ENCODE data around the gene REEP1. TPM values are rescaled to one million over a fixed set of nuclear protein-coding genes. Genes with fewer than 3 reads are reported as not detected.

REEP1 gene
- total RNA-seq, 1 experiment from 2014 or later: 5.3 TPM

DNA sequence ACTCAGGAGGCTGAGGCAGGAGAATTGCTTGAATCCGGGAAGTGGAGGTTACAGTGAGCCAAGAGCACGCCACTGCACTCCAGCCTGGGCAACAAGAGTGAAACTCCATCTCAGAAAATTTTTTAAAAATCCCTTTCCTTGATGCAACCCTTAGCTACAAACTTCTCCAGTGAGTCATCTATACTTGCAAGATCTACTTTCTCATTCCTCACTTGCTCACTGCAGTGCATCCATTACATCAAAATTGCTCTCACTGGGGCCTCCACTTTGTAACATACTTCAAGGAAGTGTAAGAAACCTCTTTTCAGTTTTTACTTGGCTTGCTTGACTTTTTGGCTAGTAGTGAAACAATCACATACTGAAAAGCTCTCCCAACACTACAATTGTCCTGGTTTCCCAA lies 65.3 kb downstream of the REEP1 start:
- CTCF ChIA-PET: no interaction called here
- H3K27me3 Mint-ChIP-seq (ENCODE audit: unreplicated experiment): no peaks in the 10 kb centered on the region

DNA sequence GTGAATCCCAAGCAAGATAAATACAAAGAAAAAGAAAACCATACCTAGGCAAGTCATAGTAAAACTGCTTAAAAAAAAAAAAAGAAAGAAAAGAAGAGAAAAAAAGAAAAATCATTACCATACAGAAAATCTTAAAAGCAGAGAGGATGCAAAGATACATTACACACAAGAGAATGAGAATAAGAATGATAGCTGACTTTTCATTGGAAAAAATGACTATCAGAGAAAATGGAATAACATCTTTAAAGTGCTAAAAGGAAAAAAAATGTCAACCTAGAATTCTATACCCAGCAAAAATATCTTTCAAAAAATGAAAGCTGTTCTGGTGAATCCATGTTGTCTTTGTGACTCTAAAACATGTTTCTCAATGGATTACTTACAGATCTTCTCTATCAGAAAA lies 66.2 kb downstream of the REEP1 start:
- no peak for DNase-seq
- H3K27me3 Mint-ChIP-seq (ENCODE audit: unreplicated experiment): no peaks in the 10 kb centered on the region
- peaks cover 22% of the 10 kb centered on the region for H3K4me1 Mint-ChIP-seq (ENCODE audit: low read depth, unreplicated experiment)
- TF ChIP-seq, protein P1, sequence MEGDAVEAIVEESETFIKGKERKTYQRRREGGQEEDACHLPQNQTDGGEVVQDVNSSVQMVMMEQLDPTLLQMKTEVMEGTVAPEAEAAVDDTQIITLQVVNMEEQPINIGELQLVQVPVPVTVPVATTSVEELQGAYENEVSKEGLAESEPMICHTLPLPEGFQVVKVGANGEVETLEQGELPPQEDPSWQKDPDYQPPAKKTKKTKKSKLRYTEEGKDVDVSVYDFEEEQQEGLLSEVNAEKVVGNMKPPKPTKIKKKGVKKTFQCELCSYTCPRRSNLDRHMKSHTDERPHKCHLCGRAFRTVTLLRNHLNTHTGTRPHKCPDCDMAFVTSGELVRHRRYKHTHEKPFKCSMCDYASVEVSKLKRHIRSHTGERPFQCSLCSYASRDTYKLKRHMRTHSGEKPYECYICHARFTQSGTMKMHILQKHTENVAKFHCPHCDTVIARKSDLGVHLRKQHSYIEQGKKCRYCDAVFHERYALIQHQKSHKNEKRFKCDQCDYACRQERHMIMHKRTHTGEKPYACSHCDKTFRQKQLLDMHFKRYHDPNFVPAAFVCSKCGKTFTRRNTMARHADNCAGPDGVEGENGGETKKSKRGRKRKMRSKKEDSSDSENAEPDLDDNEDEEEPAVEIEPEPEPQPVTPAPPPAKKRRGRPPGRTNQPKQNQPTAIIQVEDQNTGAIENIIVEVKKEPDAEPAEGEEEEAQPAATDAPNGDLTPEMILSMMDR (IDR thresholded peaks at IDR 0.05; ENCODE audit: unreplicated experiment): no peak
- BruUV-seq (replicated peaks): no TSS peak
- peaks cover 11% of the 10 kb centered on the region for H3K9me3 Mint-ChIP-seq (ENCODE audit: low read depth, unreplicated experiment)
- CTCF ChIA-PET: no interaction called here
- H3K4me3 Mint-ChIP-seq (ENCODE audit: low read depth, unreplicated experiment): no peak overlapping the region
- no peak overlapping the region for H3K27ac Mint-ChIP-seq (ENCODE audit: unreplicated experiment)
- intact Hi-C loops (cut with micrococcal nuclease; ENCODE audit: unreplicated experiment): no loop called here
- no peaks in the 10 kb centered on the region for H3K36me3 Mint-ChIP-seq (ENCODE audit: insufficient read depth, unreplicated experiment)

More for the DNA sequence above, 65.3 kb downstream of the REEP1 start:
- Mint-ChIP-seq H3K27ac (ENCODE audit: unreplicated experiment) (no peak overlapping the region), H3K4me3 (ENCODE audit: low read depth, unreplicated experiment) (no peak overlapping the region), H3K4me1 (ENCODE audit: low read depth, unreplicated experiment) (peaks cover 22% of the 10 kb centered on the region), H3K36me3 (ENCODE audit: insufficient read depth, unreplicated experiment) (no peaks in the 10 kb centered on the region), H3K9me3 (ENCODE audit: low read depth, unreplicated experiment) (peaks cover 11% of the 10 kb centered on the region)
- DNase-seq: no peak
- BruUV-seq (replicated peaks): no TSS peak
- TF ChIP-seq, protein P1 (IDR thresholded peaks at IDR 0.05; ENCODE audit: unreplicated experiment): no peak
- intact Hi-C loops (cut with micrococcal nuclease; ENCODE audit: unreplicated experiment): no loop called here

DNA sequence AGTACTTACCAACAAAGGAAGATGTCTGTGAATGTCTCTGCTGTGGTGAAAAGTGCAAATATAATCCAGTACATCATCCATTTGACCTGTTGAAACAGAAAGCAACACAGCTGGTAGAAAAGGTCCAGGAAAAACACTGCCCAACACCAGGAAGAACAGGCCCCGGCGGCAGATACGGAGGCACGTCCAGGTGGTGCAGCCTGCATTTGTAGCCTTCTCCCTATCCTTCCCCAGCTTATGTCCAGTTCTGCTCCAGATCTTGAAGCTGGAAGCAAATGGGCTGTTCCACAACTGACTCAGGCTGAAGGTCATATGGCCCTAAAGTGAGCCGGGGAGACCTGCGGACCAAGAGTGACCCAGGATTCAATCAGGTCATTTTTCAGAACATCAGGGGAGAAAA lies 73.5 kb downstream of the REEP1 start:
- no peaks in the 10 kb centered on the region for H3K27me3 Mint-ChIP-seq (ENCODE audit: unreplicated experiment)
- TF ChIP-seq, protein P1 (IDR thresholded peaks at IDR 0.05; ENCODE audit: unreplicated experiment): no peak
- H3K4me1 Mint-ChIP-seq (ENCODE audit: low read depth, unreplicated experiment): no peaks in the 10 kb centered on the region
- intact Hi-C loops (cut with micrococcal nuclease; ENCODE audit: unreplicated experiment): no loop called here
- H3K9me3 Mint-ChIP-seq (ENCODE audit: low read depth, unreplicated experiment): no peaks in the 10 kb centered on the region
- no peak overlapping the region for H3K27ac Mint-ChIP-seq (ENCODE audit: unreplicated experiment)
- H3K4me3 Mint-ChIP-seq (ENCODE audit: low read depth, unreplicated experiment): no peak overlapping the region
- H3K36me3 Mint-ChIP-seq (ENCODE audit: insufficient read depth, unreplicated experiment): no peaks in the 10 kb centered on the region
- no peak for DNase-seq
- CTCF ChIA-PET: no interaction called here
- no TSS peak for BruUV-seq (replicated peaks)

DNA sequence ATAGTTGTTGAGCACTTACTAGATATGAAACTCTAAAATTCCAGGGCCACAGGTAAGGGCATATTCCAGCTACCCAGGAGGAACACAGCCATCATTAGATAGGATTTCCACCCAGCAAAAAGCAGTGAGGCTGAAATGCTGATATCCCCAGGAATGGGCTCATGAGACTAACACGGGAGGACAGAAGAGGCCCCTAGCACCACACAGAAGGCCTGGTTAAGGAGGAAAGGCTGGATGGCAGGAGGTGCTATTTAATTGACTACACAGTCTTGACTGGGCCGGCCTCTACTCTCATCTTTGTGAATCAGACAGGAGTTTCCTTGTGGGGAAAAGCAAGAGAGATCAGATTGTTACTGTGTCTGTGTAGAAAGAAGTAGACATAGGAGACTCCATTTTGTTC lies 76.4 kb downstream of the REEP1 start:
- BruUV-seq (replicated peaks): no TSS peak
- CTCF ChIA-PET: no interaction called here
- Mint-ChIP-seq H3K4me3 (ENCODE audit: low read depth, unreplicated experiment) (no peak overlapping the region), H3K27ac (ENCODE audit: unreplicated experiment) (no peak overlapping the region), H3K27me3 (ENCODE audit: unreplicated experiment) (no peaks in the 10 kb centered on the region), H3K4me1 (ENCODE audit: low read depth, unreplicated experiment) (no peaks in the 10 kb centered on the region), H3K9me3 (ENCODE audit: low read depth, unreplicated experiment) (no peaks in the 10 kb centered on the region), H3K36me3 (ENCODE audit: insufficient read depth, unreplicated experiment) (peaks cover 3% of the 10 kb centered on the region)
- TF ChIP-seq, protein P1 (IDR thresholded peaks at IDR 0.05; ENCODE audit: unreplicated experiment): no peak
- intact Hi-C loops (cut with micrococcal nuclease; ENCODE audit: unreplicated experiment): no loop called here
- no peak for DNase-seq
